GM12878 (cell line): ENCODE data around the gene PDS5A. TPM values are rescaled to one million over a fixed set of nuclear protein-coding genes. Genes with fewer than 3 reads are reported as not detected.
A peak's percentile ranks its signal among the peaks of the same experiment; 100 is the strongest.

Source experiments
- BCL11A ChIP-seq: IDR thresholded peaks from 2 replicates; pipeline ENCODE4 v1.6.1; 2011; ENCODE audit warnings: low read depth, low read length
- BHLHE40 ChIP-seq, 2 experiments: fragments of 450-650 bp in 1 of 2; IDR thresholded peaks; 2 replicates each; pipeline ENCODE4 v1.6.1; 2011 to 2017; ENCODE audit warnings: low read depth in 2 of 2, borderline replicate concordance in 1 of 2, improper control_type of control experiment in 1 of 2, low read length in 1 of 2, mild to moderate bottlenecking in 1 of 2
- EGR1 ChIP-seq, 2 experiments: IDR thresholded peaks; 1 replicate in 1 of 2; 2 replicates in 1 of 2; pipeline ENCODE4 v1.6.1; 2011 to 2012; ENCODE audit warnings: low read depth in 2 of 2, low read length in 2 of 2, borderline replicate concordance in 1 of 2, mild to moderate bottlenecking in 1 of 2, moderate library complexity in 1 of 2
- EP300 ChIP-seq, 2 experiments: fragments of 150-350 bp in 1 of 2; IDR thresholded peaks; 2 replicates each; pipeline ENCODE4 v1.6.1; 2011 to 2012; ENCODE audit warnings: low read depth in 2 of 2, low read length in 2 of 2, borderline replicate concordance in 1 of 2, improper control_type of control experiment in 1 of 2, inconsistent platforms in 1 of 2; ENCODE audit not compliant: control insufficient read depth in 1 of 2
- FOXK2 ChIP-seq: fragments of 450-650 bp; IDR thresholded peaks from 2 replicates; pipeline ENCODE4 v1.6.1; 2017; ENCODE audit warnings: mild to moderate bottlenecking, moderate library complexity
- FOXM1 ChIP-seq: IDR thresholded peaks from 2 replicates; pipeline ENCODE4 v1.6.1; 2012; ENCODE audit warnings: low read depth, mild to moderate bottlenecking, inconsistent platforms, low read length, moderate library complexity
- IKZF1 ChIP-seq: fragments of 450-650 bp; conservative IDR thresholded peaks from 2 replicates; pipeline ENCODE4 v1.6.1; 2017; ENCODE audit warnings: antibody characterized with exemption, mild to moderate bottlenecking
- IRF4 ChIP-seq: IDR thresholded peaks from 2 replicates; pipeline ENCODE4 v1.6.1; 2011; ENCODE audit warnings: low read depth, low read length
- PAX5 ChIP-seq: IDR thresholded peaks from 2 replicates; pipeline ENCODE4 v1.6.1; 2011; ENCODE audit warnings: low read depth, low read length, borderline replicate concordance
- RCOR1 ChIP-seq: conservative IDR thresholded peaks from 2 replicates; pipeline ENCODE4 v1.6.1; 2012; ENCODE audit warnings: low read depth, low read length, improper control_type of control experiment
- SIN3A ChIP-seq: IDR thresholded peaks from 2 replicates; pipeline ENCODE4 v1.6.1; 2012; ENCODE audit warnings: low read depth, low read length, improper control_type of control experiment
- TAF1 ChIP-seq: IDR thresholded peaks from 2 replicates; pipeline ENCODE4 v1.6.1; 2011; ENCODE audit warnings: mild to moderate bottlenecking, low read depth, low read length, borderline replicate concordance
- TBL1XR1 ChIP-seq: IDR thresholded peaks from 2 replicates; pipeline ENCODE4 v1.6.1; 2012; ENCODE audit warnings: low read depth, low read length, improper control_type of control experiment
- ZNF24 ChIP-seq: fragments of 450-650 bp; IDR thresholded peaks from 2 replicates; pipeline ENCODE4 v1.6.1; 2017; ENCODE audit warnings: antibody characterized with exemption, mild to moderate bottlenecking
- ZSCAN29 ChIP-seq: fragments of 450-650 bp; IDR thresholded peaks from 2 replicates; pipeline ENCODE4 v1.6.1; 2017; ENCODE audit warnings: mild to moderate bottlenecking, moderate library complexity
- polyA plus RNA-seq, 11 experiments: library from polyadenylated mRNA; depleted of rRNA in 4 of 11; unstranded in 6 of 11; stranded (reverse) in 5 of 11; fragments of >200 nt; fragmentation: Nextera tagmentation in 4 of 11; fragmentation: Illumina TruSeq in 1 of 11; extraction: Ambion mirVana in 4 of 11; extraction: Trizol in 1 of 11; gene quantifications; 1 replicate in 1 of 11; 2 replicates in 10 of 11; pipeline versions ENCODE4 v1.2.1 to v1.2.3, GENCODE V29; 2011 to 2016; ENCODE audit warnings: inconsistent platforms in 2 of 11, missing spikeins in 2 of 11, low read depth in 1 of 11
- total RNA-seq, 4 experiments: library from RNA; depleted of rRNA in 3 of 4; stranded (reverse); fragments of >200 nt in 3 of 4; fragmentation: Illumina TruSeq in 1 of 4; extraction: Trizol in 1 of 4; gene quantifications; 2 replicates each; pipeline versions ENCODE4 v1.2.1 to v1.2.3, GENCODE V29; 2013 to 2021
- TF ChIP-seq, protein P1 (sequence below): IDR thresholded peaks from 2 replicates; pipeline ENCODE4 v1.6.1; 2012; ENCODE audit warnings: low read length, inconsistent platforms
- TF ChIP-seq, protein P2 (sequence below): fragments of 450-650 bp; IDR thresholded peaks from 2 replicates; pipeline ENCODE4 v1.6.1; 2017; ENCODE audit warnings: low read depth, mild to moderate bottlenecking, moderate library complexity
- TF ChIP-seq, protein P3 (sequence below): fragments of 450-650 bp; IDR thresholded peaks from 2 replicates; pipeline ENCODE4 v1.6.1; 2017; ENCODE audit warnings: mild to moderate bottlenecking, moderate library complexity
- TF ChIP-seq, protein P4 (sequence below): IDR thresholded peaks from 2 replicates; pipeline ENCODE4 v1.6.1; 2012; ENCODE audit warnings: mild to moderate bottlenecking, low read depth, low read length

The PDS5A gene
- total and polyA plus RNA-seq, 10 of the 15 experiments (the other 5 are each of a cell fraction or from before 2014, with no cell fraction given), result 13.7 to 69.7 (median 52.3) TPM

DNA sequence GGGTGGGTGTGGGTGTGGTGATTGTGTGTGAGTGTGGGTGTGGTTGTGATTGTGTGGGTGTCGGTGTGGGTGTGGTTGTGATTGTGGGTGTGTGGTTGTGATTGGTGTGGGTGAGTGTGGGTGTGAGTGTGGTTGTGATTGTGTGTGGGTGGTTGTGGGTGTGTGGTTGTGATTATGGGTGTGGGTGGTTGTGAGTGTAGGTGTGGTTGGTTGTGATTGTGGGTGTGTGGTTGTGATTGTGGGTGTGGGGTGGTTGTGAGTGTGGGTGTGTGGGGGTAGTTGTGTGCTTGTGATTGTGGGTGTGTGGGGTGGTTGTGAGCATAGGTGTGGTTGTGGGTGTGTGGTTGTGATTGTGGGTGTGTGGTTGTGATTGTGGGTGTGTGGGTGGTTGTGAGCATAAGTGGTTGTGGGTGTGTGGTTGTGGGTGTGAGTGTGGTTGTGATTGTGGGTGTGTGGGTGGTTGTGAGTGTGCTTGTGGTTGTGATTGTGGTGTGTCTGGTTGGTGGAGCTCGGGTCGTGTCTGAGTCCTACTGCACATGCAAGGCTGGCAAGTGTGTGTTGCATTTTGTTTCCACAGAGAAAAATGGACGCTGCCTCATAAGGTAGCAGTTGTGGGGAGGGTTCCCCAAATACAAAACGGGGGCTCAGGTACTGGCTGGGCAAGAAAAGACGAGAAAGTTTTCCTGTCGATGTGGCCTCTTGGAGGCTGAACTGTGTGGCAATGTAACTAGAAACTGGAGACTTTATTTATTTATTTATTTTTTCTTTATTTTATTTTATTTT is 163.1 kb downstream of the PDS5A start (continued):
- TF ChIP-seq IKZF1, result no peak
- TF ChIP-seq ZNF24, result no peak
- TF ChIP-seq FOXM1, result no peak
- TF ChIP-seq BCL11A, result no peak
- TF ChIP-seq EGR1 (IDR thresholded peaks at IDR 0.05; ENCODE audit: borderline replicate concordance in 1 of 2, low read depth in 2 of 2, low read length in 2 of 2), result 0 out of 3 replicates have a peak, but pooled peaks of 1 of the 2 experiments have one; percentile 22
- TF ChIP-seq FOXK2, result no peak
- TF ChIP-seq IRF4, result no peak
- peak in 1 of 2 experiments; percentile 55; a peak in 1 of 4 replicates for TF ChIP-seq BHLHE40 (IDR thresholded peaks at IDR 0.05; ENCODE audit: borderline replicate concordance in 1 of 2, low read depth in 2 of 2, low read length in 1 of 2)
- TF ChIP-seq TAF1, result no peak
- no peak for TF ChIP-seq ZSCAN29
- TF ChIP-seq, protein P1, sequence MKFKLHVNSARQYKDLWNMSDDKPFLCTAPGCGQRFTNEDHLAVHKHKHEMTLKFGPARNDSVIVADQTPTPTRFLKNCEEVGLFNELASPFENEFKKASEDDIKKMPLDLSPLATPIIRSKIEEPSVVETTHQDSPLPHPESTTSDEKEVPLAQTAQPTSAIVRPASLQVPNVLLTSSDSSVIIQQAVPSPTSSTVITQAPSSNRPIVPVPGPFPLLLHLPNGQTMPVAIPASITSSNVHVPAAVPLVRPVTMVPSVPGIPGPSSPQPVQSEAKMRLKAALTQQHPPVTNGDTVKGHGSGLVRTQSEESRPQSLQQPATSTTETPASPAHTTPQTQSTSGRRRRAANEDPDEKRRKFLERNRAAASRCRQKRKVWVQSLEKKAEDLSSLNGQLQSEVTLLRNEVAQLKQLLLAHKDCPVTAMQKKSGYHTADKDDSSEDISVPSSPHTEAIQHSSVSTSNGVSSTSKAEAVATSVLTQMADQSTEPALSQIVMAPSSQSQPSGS, result no peak
- TF ChIP-seq SIN3A, result no peak
- TF ChIP-seq EP300 (IDR thresholded peaks at IDR 0.05; ENCODE audit: borderline replicate concordance in 1 of 2, control insufficient read depth in 1 of 2, low read depth in 2 of 2, low read length in 2 of 2), result no peak
- peak; percentile 75; the same call in 1 of the 2 replicates for TF ChIP-seq PAX5
- TF ChIP-seq, protein P2, sequence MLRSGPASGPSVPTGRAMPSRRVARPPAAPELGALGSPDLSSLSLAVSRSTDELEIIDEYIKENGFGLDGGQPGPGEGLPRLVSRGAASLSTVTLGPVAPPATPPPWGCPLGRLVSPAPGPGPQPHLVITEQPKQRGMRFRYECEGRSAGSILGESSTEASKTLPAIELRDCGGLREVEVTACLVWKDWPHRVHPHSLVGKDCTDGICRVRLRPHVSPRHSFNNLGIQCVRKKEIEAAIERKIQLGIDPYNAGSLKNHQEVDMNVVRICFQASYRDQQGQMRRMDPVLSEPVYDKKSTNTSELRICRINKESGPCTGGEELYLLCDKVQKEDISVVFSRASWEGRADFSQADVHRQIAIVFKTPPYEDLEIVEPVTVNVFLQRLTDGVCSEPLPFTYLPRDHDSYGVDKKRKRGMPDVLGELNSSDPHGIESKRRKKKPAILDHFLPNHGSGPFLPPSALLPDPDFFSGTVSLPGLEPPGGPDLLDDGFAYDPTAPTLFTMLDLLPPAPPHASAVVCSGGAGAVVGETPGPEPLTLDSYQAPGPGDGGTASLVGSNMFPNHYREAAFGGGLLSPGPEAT, result peak; percentile 71
- TF ChIP-seq TBL1XR1, result no peak
- TF ChIP-seq, protein P3, sequence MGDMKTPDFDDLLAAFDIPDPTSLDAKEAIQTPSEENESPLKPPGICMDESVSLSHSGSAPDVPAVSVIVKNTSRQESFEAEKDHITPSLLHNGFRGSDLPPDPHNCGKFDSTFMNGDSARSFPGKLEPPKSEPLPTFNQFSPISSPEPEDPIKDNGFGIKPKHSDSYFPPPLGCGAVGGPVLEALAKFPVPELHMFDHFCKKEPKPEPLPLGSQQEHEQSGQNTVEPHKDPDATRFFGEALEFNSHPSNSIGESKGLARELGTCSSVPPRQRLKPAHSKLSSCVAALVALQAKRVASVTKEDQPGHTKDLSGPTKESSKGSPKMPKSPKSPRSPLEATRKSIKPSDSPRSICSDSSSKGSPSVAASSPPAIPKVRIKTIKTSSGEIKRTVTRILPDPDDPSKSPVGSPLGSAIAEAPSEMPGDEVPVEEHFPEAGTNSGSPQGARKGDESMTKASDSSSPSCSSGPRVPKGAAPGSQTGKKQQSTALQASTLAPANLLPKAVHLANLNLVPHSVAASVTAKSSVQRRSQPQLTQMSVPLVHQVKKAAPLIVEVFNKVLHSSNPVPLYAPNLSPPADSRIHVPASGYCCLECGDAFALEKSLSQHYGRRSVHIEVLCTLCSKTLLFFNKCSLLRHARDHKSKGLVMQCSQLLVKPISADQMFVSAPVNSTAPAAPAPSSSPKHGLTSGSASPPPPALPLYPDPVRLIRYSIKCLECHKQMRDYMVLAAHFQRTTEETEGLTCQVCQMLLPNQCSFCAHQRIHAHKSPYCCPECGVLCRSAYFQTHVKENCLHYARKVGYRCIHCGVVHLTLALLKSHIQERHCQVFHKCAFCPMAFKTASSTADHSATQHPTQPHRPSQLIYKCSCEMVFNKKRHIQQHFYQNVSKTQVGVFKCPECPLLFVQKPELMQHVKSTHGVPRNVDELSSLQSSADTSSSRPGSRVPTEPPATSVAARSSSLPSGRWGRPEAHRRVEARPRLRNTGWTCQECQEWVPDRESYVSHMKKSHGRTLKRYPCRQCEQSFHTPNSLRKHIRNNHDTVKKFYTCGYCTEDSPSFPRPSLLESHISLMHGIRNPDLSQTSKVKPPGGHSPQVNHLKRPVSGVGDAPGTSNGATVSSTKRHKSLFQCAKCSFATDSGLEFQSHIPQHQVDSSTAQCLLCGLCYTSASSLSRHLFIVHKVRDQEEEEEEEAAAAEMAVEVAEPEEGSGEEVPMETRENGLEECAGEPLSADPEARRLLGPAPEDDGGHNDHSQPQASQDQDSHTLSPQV, result no peak
- TF ChIP-seq, protein P4, sequence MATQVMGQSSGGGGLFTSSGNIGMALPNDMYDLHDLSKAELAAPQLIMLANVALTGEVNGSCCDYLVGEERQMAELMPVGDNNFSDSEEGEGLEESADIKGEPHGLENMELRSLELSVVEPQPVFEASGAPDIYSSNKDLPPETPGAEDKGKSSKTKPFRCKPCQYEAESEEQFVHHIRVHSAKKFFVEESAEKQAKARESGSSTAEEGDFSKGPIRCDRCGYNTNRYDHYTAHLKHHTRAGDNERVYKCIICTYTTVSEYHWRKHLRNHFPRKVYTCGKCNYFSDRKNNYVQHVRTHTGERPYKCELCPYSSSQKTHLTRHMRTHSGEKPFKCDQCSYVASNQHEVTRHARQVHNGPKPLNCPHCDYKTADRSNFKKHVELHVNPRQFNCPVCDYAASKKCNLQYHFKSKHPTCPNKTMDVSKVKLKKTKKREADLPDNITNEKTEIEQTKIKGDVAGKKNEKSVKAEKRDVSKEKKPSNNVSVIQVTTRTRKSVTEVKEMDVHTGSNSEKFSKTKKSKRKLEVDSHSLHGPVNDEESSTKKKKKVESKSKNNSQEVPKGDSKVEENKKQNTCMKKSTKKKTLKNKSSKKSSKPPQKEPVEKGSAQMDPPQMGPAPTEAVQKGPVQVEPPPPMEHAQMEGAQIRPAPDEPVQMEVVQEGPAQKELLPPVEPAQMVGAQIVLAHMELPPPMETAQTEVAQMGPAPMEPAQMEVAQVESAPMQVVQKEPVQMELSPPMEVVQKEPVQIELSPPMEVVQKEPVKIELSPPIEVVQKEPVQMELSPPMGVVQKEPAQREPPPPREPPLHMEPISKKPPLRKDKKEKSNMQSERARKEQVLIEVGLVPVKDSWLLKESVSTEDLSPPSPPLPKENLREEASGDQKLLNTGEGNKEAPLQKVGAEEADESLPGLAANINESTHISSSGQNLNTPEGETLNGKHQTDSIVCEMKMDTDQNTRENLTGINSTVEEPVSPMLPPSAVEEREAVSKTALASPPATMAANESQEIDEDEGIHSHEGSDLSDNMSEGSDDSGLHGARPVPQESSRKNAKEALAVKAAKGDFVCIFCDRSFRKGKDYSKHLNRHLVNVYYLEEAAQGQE, result no peak
- no peak for TF ChIP-seq RCOR1
